Mesothelial cell of epicardium (in vitro differentiated cells): ENCODE results near the gene MGAT5. TPM values are rescaled to one million over a fixed set of nuclear protein-coding genes. Genes with fewer than 3 reads are reported as not detected.

Experiments used
- DNase-seq, 2 experiments: peaks; one replicate each; pipeline ENCODE4 v3.0.0; 2021; ENCODE audit warnings: low spot score in 2 of 2; ENCODE audit not compliant: unreplicated experiment in 2 of 2
- H3K27ac Mint-ChIP-seq: 2 replicates; pipeline ENCODE4 v1.8.0; 2021; ENCODE audit warnings: mixed read lengths
- H3K27me3 Mint-ChIP-seq: 2 replicates; pipeline ENCODE4 v1.8.0; 2021; ENCODE audit warnings: low read depth, mixed read lengths
- H3K36me3 Mint-ChIP-seq: 2 replicates; pipeline ENCODE4 v1.8.0; 2021; ENCODE audit warnings: mixed read lengths
- H3K4me1 Mint-ChIP-seq: 2 replicates; pipeline ENCODE4 v1.8.0; 2021; ENCODE audit warnings: mixed read lengths
- H3K4me3 Mint-ChIP-seq: 2 replicates; pipeline ENCODE4 v1.8.0; 2021; ENCODE audit warnings: mild to moderate bottlenecking, moderate library complexity, mixed read lengths
- H3K9me3 Mint-ChIP-seq: 2 replicates; pipeline ENCODE4 v1.8.0; 2021; ENCODE audit warnings: mixed read lengths
- CTCF ChIP-seq: fragments of 200-600 bp; sonication (generic); IDR thresholded peaks from one replicate; pipeline ENCODE4 v1.5.0; 2021; ENCODE audit warnings: antibody characterized with exemption; ENCODE audit not compliant: unreplicated experiment
- total RNA-seq: library from RNA; stranded (reverse); gene quantifications from 3 replicates; pipeline ENCODE4 v1.2.1, GENCODE V29; 2021

MGAT5 gene
- total RNA-seq, 1 donor from 2014 or later, result 41.1 TPM

GRCh38 chr2:134268265-134268664 lies 14.4 kb downstream of the MGAT5 start:
- Mint-ChIP-seq H3K4me3 (no peak overlapping the region), H3K27ac (no peak overlapping the region), H3K4me1 (peaks cover 1% of the 10 kb centered on the region), H3K36me3 (peaks cover 2% of the 10 kb centered on the region), H3K9me3 (no peaks in the 10 kb centered on the region), H3K27me3 (no peaks in the 10 kb centered on the region)
- no peak for TF ChIP-seq CTCF
- no peak for DNase-seq

GRCh38 chr2:134269230-134269629 lies 15.4 kb downstream of the MGAT5 start:
- H3K27me3 Mint-ChIP-seq, result no peaks in the 10 kb centered on the region
- TF ChIP-seq CTCF, result no peak
- no peak overlapping the region for H3K27ac Mint-ChIP-seq
- H3K9me3 Mint-ChIP-seq, result no peaks in the 10 kb centered on the region
- peaks cover 2% of the 10 kb centered on the region for H3K36me3 Mint-ChIP-seq
- no peak for DNase-seq
- H3K4me3 Mint-ChIP-seq, result no peak overlapping the region
- H3K4me1 Mint-ChIP-seq, result peaks cover 3% of the 10 kb centered on the region

- H3K36me3 Mint-ChIP-seq, result peaks cover 2% of the 10 kb centered on the region
- no peak overlapping the region for H3K4me3 Mint-ChIP-seq
- DNase-seq, result no peak
- no peaks in the 10 kb centered on the region for H3K27me3 Mint-ChIP-seq
- H3K9me3 Mint-ChIP-seq, result no peaks in the 10 kb centered on the region
- no peak for TF ChIP-seq CTCF
- no peak overlapping the region for H3K27ac Mint-ChIP-seq
- peaks cover 3% of the 10 kb centered on the region for H3K4me1 Mint-ChIP-seq
Observed at GRCh38 chr2:134269972-134270735, 16.3 kb downstream of the MGAT5 start.

- Mint-ChIP-seq H3K27ac (no peak overlapping the region), H3K36me3 (peaks cover 2% of the 10 kb centered on the region), H3K9me3 (no peaks in the 10 kb centered on the region), H3K4me3 (no peak overlapping the region), H3K27me3 (no peaks in the 10 kb centered on the region), H3K4me1 (peaks cover 3% of the 10 kb centered on the region)
- no peak for DNase-seq
- TF ChIP-seq CTCF, result no peak
Observed at GRCh38 chr2:134271758-134272157, 17.9 kb downstream of the MGAT5 start.

GRCh38 chr2:134272806-134273205 lies 18.9 kb downstream of the MGAT5 start:
- Mint-ChIP-seq H3K36me3 (peaks cover 2% of the 10 kb centered on the region), H3K4me3 (no peak overlapping the region), H3K27ac (no peak overlapping the region), H3K9me3 (no peaks in the 10 kb centered on the region), H3K27me3 (no peaks in the 10 kb centered on the region), H3K4me1 (peaks cover 3% of the 10 kb centered on the region)
- no peak for TF ChIP-seq CTCF
- DNase-seq, result no peak
